ENCODE results near the gene FER. TPM values are rescaled to one million over a fixed set of nuclear protein-coding genes. Genes with fewer than 3 reads are reported as not detected.

FER gene
- polyA plus RNA-seq, 1 donor from 2014 or later: 8.5 TPM

GRCh38 chr5:108818613-108819272 is 71.0 kb downstream of the FER start:
- H4K20me1 ChIP-seq (ENCODE audit: insufficient read depth): no peaks in the 10 kb centered on the region
- H3F3A ChIP-seq (ENCODE audit: insufficient read depth, low read length, poor library complexity, severe bottlenecking): no peaks in the 10 kb centered on the region
- no peaks in the 10 kb centered on the region for H3K9me3 ChIP-seq (ENCODE audit: low read length)
- H2AFZ ChIP-seq (ENCODE audit: low read depth, low read length): no peak overlapping the region
- no peak overlapping the region for H3K9ac ChIP-seq (ENCODE audit: low read length)
- H3K27me3 ChIP-seq (ENCODE audit: insufficient read depth, low read depth, low read length): no peaks in the 10 kb centered on the region
- H3K4me2 ChIP-seq (ENCODE audit: low read length): no peak overlapping the region
- no peak overlapping the region for H3K27ac ChIP-seq (ENCODE audit: low read length)
- TF ChIP-seq EP300 (conservative IDR thresholded peaks at IDR 0.05; ENCODE audit: poor library complexity, severe bottlenecking): no peak
- no peak for TF ChIP-seq MXI1 (conservative IDR thresholded peaks at IDR 0.05; ENCODE audit: poor library complexity, severe bottlenecking)
- TF ChIP-seq TAF1 (IDR thresholded peaks at IDR 0.05; ENCODE audit: low read depth): no peak
- TF ChIP-seq SMC3 (conservative IDR thresholded peaks at IDR 0.05; ENCODE audit: poor library complexity): no peak
- no peak for TF ChIP-seq EZH2 (IDR thresholded peaks at IDR 0.05; ENCODE audit: borderline replicate concordance, insufficient read depth, low read length, poor library complexity, severe bottlenecking)
- TF ChIP-seq, protein P1, sequence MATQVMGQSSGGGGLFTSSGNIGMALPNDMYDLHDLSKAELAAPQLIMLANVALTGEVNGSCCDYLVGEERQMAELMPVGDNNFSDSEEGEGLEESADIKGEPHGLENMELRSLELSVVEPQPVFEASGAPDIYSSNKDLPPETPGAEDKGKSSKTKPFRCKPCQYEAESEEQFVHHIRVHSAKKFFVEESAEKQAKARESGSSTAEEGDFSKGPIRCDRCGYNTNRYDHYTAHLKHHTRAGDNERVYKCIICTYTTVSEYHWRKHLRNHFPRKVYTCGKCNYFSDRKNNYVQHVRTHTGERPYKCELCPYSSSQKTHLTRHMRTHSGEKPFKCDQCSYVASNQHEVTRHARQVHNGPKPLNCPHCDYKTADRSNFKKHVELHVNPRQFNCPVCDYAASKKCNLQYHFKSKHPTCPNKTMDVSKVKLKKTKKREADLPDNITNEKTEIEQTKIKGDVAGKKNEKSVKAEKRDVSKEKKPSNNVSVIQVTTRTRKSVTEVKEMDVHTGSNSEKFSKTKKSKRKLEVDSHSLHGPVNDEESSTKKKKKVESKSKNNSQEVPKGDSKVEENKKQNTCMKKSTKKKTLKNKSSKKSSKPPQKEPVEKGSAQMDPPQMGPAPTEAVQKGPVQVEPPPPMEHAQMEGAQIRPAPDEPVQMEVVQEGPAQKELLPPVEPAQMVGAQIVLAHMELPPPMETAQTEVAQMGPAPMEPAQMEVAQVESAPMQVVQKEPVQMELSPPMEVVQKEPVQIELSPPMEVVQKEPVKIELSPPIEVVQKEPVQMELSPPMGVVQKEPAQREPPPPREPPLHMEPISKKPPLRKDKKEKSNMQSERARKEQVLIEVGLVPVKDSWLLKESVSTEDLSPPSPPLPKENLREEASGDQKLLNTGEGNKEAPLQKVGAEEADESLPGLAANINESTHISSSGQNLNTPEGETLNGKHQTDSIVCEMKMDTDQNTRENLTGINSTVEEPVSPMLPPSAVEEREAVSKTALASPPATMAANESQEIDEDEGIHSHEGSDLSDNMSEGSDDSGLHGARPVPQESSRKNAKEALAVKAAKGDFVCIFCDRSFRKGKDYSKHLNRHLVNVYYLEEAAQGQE (IDR thresholded peaks at IDR 0.05; ENCODE audit: borderline replicate concordance): no peak
- TF ChIP-seq CTCF (IDR thresholded peaks at IDR 0.05; ENCODE audit: poor library complexity, severe bottlenecking): no peak
- no peak for TF ChIP-seq POLR2AphosphoS5 (IDR thresholded peaks at IDR 0.05)
- no peak for TF ChIP-seq RAD21 (conservative IDR thresholded peaks at IDR 0.05)
- no peaks in the 10 kb centered on the region for H3K9me2 ChIP-seq (ENCODE audit: insufficient read depth, low read length)
- H3K4me3 ChIP-seq (ENCODE audit: low read length): no peak overlapping the region
- H3K36me3 ChIP-seq (ENCODE audit: insufficient read depth, low read length): no peaks in the 10 kb centered on the region
- peaks cover 3% of the 10 kb centered on the region for H3K79me2 ChIP-seq (replicated peaks; ENCODE audit: insufficient read depth, low read length)

GRCh38 chr5:108820983-108821382 is 73.3 kb downstream of the FER start:
- Histone ChIP-seq H3K9me3 (ENCODE audit: low read length) (no peaks in the 10 kb centered on the region), H3K27me3 (ENCODE audit: insufficient read depth, low read depth, low read length) (no peaks in the 10 kb centered on the region), H3K27ac (ENCODE audit: low read length) (no peak overlapping the region), H3F3A (ENCODE audit: insufficient read depth, low read length, poor library complexity, severe bottlenecking) (no peaks in the 10 kb centered on the region), H3K4me3 (ENCODE audit: low read length) (no peak overlapping the region), H3K9ac (ENCODE audit: low read length) (no peak overlapping the region), H2AFZ (ENCODE audit: low read depth, low read length) (no peak overlapping the region), H4K20me1 (ENCODE audit: insufficient read depth) (no peaks in the 10 kb centered on the region), H3K4me2 (ENCODE audit: low read length) (no peak overlapping the region), H3K79me2 (replicated peaks; ENCODE audit: insufficient read depth, low read length) (no peaks in the 10 kb centered on the region), H3K36me3 (ENCODE audit: insufficient read depth, low read length) (no peaks in the 10 kb centered on the region), H3K9me2 (ENCODE audit: insufficient read depth, low read length) (no peaks in the 10 kb centered on the region)
- TF ChIP-seq SMC3 (conservative IDR thresholded peaks at IDR 0.05; ENCODE audit: poor library complexity) (no peak), EZH2 (IDR thresholded peaks at IDR 0.05; ENCODE audit: borderline replicate concordance, insufficient read depth, low read length, poor library complexity, severe bottlenecking) (no peak), POLR2AphosphoS5 (IDR thresholded peaks at IDR 0.05) (no peak)
